Measurements from ENCODE around the gene COL6A1.

DNA sequence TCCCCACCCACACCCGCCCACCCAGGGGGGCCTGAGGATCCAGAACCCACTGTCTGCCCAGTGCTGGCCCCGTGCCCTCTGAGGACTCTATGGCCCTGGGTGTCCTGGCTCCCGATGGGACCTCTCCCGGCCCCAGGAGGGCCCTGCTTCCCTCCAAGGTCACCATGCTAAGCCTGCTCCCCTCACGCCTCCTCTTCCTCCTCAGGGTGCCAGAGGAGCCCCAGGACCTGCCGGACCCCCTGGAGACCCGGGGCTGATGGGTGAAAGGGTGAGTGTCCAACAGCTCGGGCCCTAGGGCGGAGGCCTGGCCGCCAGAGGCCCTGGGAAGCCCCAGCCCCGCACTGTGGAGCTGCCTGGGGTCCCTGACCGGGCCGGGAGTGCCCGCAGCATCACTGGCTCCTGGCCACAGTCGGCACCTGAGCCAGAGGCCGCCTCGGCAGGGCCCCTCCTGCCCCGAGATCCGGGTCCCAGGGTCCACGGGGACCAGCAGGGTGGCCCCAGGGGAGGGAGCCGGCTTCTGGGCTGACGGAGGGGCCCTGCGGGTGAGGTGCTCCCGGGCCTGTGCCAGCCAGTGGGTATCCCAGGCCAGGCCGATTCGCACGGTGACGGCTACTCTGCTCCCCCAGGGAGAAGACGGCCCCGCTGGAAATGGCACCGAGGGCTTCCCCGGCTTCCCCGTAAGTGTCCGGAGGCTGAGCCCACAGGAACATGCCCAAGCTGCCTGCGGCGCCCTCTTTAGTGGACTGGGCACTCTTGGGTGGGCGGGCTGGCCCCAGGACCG is 16.1 kb downstream of the COL6A1 start:
- TF ChIP-seq, protein P1, sequence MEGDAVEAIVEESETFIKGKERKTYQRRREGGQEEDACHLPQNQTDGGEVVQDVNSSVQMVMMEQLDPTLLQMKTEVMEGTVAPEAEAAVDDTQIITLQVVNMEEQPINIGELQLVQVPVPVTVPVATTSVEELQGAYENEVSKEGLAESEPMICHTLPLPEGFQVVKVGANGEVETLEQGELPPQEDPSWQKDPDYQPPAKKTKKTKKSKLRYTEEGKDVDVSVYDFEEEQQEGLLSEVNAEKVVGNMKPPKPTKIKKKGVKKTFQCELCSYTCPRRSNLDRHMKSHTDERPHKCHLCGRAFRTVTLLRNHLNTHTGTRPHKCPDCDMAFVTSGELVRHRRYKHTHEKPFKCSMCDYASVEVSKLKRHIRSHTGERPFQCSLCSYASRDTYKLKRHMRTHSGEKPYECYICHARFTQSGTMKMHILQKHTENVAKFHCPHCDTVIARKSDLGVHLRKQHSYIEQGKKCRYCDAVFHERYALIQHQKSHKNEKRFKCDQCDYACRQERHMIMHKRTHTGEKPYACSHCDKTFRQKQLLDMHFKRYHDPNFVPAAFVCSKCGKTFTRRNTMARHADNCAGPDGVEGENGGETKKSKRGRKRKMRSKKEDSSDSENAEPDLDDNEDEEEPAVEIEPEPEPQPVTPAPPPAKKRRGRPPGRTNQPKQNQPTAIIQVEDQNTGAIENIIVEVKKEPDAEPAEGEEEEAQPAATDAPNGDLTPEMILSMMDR (IDR thresholded peaks at IDR 0.05; ENCODE audit: low read depth, low read length, poor library complexity, severe bottlenecking), result no peak
- TF ChIP-seq EZH2phosphoT487 (IDR thresholded peaks at IDR 0.05; ENCODE audit: borderline replicate concordance, low read length), result no peak

All from DOHH2 (cell line).